HG02642 (cell line): Measurements from ENCODE around the gene ATG3.
A peak's percentile ranks its signal among the peaks of the same experiment; 100 is the strongest.
"Not testable (repeated sequence)": the region's sequence is repeated elsewhere in the genome, so short reads cannot be mapped to it uniquely, and the experiment has no call there.

Experiments
- ATAC-seq: cut with Tn5 transposase; IDR thresholded peaks from one replicate; pipeline ENCODE4 v1.9.1; 2021; ENCODE audit warnings: mild to moderate bottlenecking; ENCODE audit not compliant: unreplicated experiment, poor library complexity

Gene ATG3

GRCh38 chr3:112564247-112564939 is 2.6 kb upstream of the ATG3 start:
- not testable (repeated sequence) for ATAC-seq

- peak; percentile 59 for ATAC-seq
Measured at GRCh38 chr3:112561484-112561733, 353 bp downstream of the ATG3 start.

GRCh38 chr3:112560721-112561483 is 860 bp downstream of the ATG3 start:
- ATAC-seq, result peak; percentile 27

- no peak for ATAC-seq
Measured at GRCh38 chr3:112560307-112560706, 1.5 kb downstream of the ATG3 start.

- ATAC-seq, result no peak
Measured at GRCh38 chr3:112557976-112558375, 3.8 kb downstream of the ATG3 start.

- ATAC-seq, result no peak
Measured at GRCh38 chr3:112555535-112556170, 6.1 kb downstream of the ATG3 start.

GRCh38 chr3:112550859-112551258 is 10.9 kb downstream of the ATG3 start:
- ATAC-seq, result no peak

GRCh38 chr3:112546216-112546759 is 15.5 kb downstream of the ATG3 start:
- ATAC-seq, result no peak

- peak; percentile 91 for ATAC-seq
Measured at GRCh38 chr3:112539825-112540650, 21.7 kb downstream of the ATG3 start.

GRCh38 chr3:112531358-112531781 is 30.4 kb downstream of the ATG3 start:
- no peak for ATAC-seq

- no peak for ATAC-seq
Measured at GRCh38 chr3:112530573-112530972, 31.2 kb downstream of the ATG3 start.

- not testable (repeated sequence) for ATAC-seq
Measured at GRCh38 chr3:112524127-112524526, 37.6 kb downstream of the ATG3 start.

- peak; percentile 64 for ATAC-seq
Measured at GRCh38 chr3:112519424-112520001, 42.2 kb downstream of the ATG3 start.

- not testable (repeated sequence) for ATAC-seq
Measured at GRCh38 chr3:112518970-112519369, 42.8 kb downstream of the ATG3 start.

- ATAC-seq, result peak; percentile 100
Measured at GRCh38 chr3:112514527-112515128, 47.1 kb downstream of the ATG3 start.

GRCh38 chr3:112512320-112512719 is 49.4 kb downstream of the ATG3 start:
- no peak for ATAC-seq

GRCh38 chr3:112508860-112509259 is 52.9 kb downstream of the ATG3 start:
- ATAC-seq, result no peak

- no peak for ATAC-seq
Measured at GRCh38 chr3:112508261-112508660, 53.5 kb downstream of the ATG3 start.

GRCh38 chr3:112505907-112506306 is 55.9 kb downstream of the ATG3 start:
- ATAC-seq, result no peak

- ATAC-seq, result no peak
Measured at GRCh38 chr3:112504123-112504522, 57.6 kb downstream of the ATG3 start.
